WI38 (cell line): Measurements from ENCODE around the gene SCGB1D2.

Experiments used
- H3K4me3 ChIP-seq: 2 replicates; pipeline ENCODE4 v1.5.1; 2011; ENCODE audit warnings: low read depth, mild to moderate bottlenecking, control low read depth, low read length
- TF ChIP-seq, protein P1 (sequence below): IDR thresholded peaks from 2 replicates; pipeline ENCODE4 v1.5.1; 2012; ENCODE audit warnings: low read depth, mild to moderate bottlenecking, control low read depth, low read length

SCGB1D2 gene

GRCh38 chr11:62236187-62236586 lies 5.9 kb upstream of the SCGB1D2 start:
- TF ChIP-seq, protein P1, sequence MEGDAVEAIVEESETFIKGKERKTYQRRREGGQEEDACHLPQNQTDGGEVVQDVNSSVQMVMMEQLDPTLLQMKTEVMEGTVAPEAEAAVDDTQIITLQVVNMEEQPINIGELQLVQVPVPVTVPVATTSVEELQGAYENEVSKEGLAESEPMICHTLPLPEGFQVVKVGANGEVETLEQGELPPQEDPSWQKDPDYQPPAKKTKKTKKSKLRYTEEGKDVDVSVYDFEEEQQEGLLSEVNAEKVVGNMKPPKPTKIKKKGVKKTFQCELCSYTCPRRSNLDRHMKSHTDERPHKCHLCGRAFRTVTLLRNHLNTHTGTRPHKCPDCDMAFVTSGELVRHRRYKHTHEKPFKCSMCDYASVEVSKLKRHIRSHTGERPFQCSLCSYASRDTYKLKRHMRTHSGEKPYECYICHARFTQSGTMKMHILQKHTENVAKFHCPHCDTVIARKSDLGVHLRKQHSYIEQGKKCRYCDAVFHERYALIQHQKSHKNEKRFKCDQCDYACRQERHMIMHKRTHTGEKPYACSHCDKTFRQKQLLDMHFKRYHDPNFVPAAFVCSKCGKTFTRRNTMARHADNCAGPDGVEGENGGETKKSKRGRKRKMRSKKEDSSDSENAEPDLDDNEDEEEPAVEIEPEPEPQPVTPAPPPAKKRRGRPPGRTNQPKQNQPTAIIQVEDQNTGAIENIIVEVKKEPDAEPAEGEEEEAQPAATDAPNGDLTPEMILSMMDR: no peak

GRCh38 chr11:62237499-62237898 lies 4.5 kb upstream of the SCGB1D2 start:
- TF ChIP-seq, protein P1: 0 out of 2 replicates have a peak, but pooled peaks have one; percentile 1
- H3K4me3 ChIP-seq: no peak overlapping the region

More at GRCh38 chr11:62236187-62236586, 5.9 kb upstream of the SCGB1D2 start:
- H3K4me3 ChIP-seq: no peak overlapping the region

GRCh38 chr11:62238151-62238550 lies 3.9 kb upstream of the SCGB1D2 start:
- TF ChIP-seq, protein P1: no peak
- no peak overlapping the region for H3K4me3 ChIP-seq

DNA sequence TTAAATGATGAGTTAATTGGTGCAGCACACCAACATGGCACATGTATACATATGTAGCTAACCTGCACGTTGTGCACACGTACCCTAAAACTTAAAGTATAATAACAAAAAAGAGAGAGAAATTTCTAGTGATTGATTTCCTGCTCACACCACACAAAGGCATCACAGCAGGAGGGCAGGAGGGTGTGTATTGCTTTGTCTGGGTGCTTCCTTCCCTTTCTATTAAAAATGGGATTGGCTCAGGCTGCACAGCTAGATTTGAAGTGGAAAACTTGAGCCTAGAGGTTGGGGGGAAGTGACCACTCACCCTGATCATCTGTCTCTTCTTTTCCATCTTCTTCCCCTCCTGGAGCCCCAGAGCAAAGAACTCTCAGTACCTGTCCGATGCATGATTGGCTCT lies 944 bp upstream of the SCGB1D2 start:
- H3K4me3 ChIP-seq: no peak overlapping the region
- TF ChIP-seq, protein P1: no peak

DNA sequence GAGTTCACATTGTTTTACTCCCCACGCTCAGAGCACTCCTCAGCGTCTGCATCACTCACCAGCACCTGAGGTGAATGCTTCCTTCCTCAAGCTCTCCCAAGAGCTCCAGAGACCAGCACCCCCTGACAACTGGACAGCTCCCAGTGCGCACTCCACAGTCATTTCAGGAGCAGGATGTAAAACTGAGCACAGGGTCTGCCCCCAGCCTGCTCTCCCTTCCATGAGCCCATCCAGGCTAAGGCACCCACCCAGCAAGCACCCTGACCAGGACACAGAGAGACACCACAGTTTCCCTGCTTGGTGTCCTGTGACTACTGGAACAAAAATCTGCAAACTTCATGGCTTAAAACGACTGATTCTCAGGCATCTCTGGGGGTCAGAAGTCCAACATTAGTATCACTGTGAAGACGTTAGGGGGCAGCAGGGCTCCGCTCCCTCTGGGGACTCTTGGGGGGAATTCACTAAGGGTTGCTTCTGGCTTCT lies 3.3 kb downstream of the SCGB1D2 start:
- H3K4me3 ChIP-seq: no peak overlapping the region
- TF ChIP-seq, protein P1: no peak

DNA sequence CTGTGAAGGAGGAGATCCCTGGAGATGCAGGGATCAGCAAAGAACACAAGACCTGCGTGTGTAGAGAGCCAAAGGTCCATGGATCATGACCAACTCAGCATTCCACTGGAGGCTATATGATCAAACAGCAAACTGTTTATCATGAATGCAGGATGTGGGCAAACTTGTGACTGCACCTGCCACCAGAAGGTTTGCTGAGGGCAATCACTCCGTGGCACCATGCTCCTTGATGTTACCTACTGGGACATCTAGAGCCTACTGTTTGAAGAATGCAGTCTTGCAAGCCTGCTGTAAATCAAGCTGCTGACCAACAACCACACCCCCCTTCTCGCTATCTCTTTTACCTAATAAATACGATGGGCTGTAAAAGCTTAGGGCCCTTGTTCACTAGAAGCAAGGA lies 9.7 kb downstream of the SCGB1D2 start:
- H3K4me3 ChIP-seq: no peak overlapping the region
- TF ChIP-seq, protein P1: no peak

GRCh38 chr11:62253999-62254542 lies 12.0 kb downstream of the SCGB1D2 start:
- TF ChIP-seq, protein P1: no peak
- H3K4me3 ChIP-seq: no peak overlapping the region
